Naive thymus-derived CD8-positive, alpha-beta T cell (primary cell): ENCODE data around the gene SLC29A4. TPM values are rescaled to one million over a fixed set of nuclear protein-coding genes. Genes with fewer than 3 reads are reported as not detected.
"Not testable (repeated sequence)": the region's sequence is repeated elsewhere in the genome, so short reads cannot be mapped to it uniquely, and the experiment has no call there.

ENCODE experiments used
- ATAC-seq, 2 donors: fragments of 150-1000 bp; cut with Tn5 transposase in 1 of 2; sonication (Bioruptor Pico), chemical (Tn5 transposase) in 1 of 2; 1 replicate in 1 of 2; 2 replicates in 1 of 2; pipeline ENCODE4 v1.10.0; 2021; ENCODE audit warnings: mild to moderate bottlenecking in 2 of 2, moderate library complexity in 2 of 2
- POLR2A ChIA-PET: fragments of 350-600 bp; sonication (Branson Sonifier 250); formaldehyde crosslinking; loops from one replicate; lab custom pipeline; 2021; ENCODE audit warnings: antibody characterized with exemption; lab: Charles Lee
- DNase-seq, 10 donors: peaks; one replicate each; pipeline versions ENCODE4 v3.0.0 to v3.0.0-alpha.2; 2020 to 2022
- H3K27ac Mint-ChIP-seq, 10 donors: one replicate each; pipeline ENCODE4 v1.8.0; 2020 to 2022; ENCODE audit warnings: mild to moderate bottlenecking in 10 of 10, mixed read lengths in 10 of 10, moderate library complexity in 4 of 10, inconsistent platforms in 1 of 10
- H3K27me3 Mint-ChIP-seq, 5 donors: one replicate each; pipeline ENCODE4 v1.8.0; 2021 to 2022; ENCODE audit warnings: mixed read lengths in 5 of 5
- H3K36me3 Mint-ChIP-seq, 3 donors: one replicate each; pipeline ENCODE4 v1.8.0; 2020 to 2022; ENCODE audit warnings: mixed read lengths in 3 of 3, mild to moderate bottlenecking in 2 of 3, inconsistent platforms in 1 of 3
- H3K4me1 Mint-ChIP-seq, 4 donors: one replicate each; pipeline ENCODE4 v1.8.0; 2021 to 2022; ENCODE audit warnings: mixed read lengths in 4 of 4
- H3K4me3 Mint-ChIP-seq, 10 donors: one replicate each; pipeline ENCODE4 v1.8.0; 2020 to 2022; ENCODE audit warnings: mild to moderate bottlenecking in 10 of 10, mixed read lengths in 10 of 10, moderate library complexity in 6 of 10, inconsistent platforms in 1 of 10
- H3K9me3 Mint-ChIP-seq, 9 donors: one replicate each; pipeline ENCODE4 v1.8.0; 2020 to 2022; ENCODE audit warnings: mixed read lengths in 9 of 9, mild to moderate bottlenecking in 3 of 9, inconsistent platforms in 1 of 9, moderate library complexity in 1 of 9
- polyA plus RNA-seq, 3 donors: library from polyadenylated mRNA; unstranded; fragments of 300-500 nt; fragmentation: Illumina TruSeq; gene quantifications; one replicate each; pipeline ENCODE4 v1.2.3, GENCODE V29; 2021
- total RNA-seq, 8 experiments: library from RNA in 2 of 8; stranded (reverse) in 2 of 8; gene quantifications; one replicate each; pipeline ENCODE4 v1.2.3 and lab custom pipeline; 2021 to 2026

SLC29A4 gene
- total and polyA plus RNA-seq, 5 experiments from 2014 or later: 0.05 to 0.39 (median 0.22) TPM; not detected in 1

DNA sequence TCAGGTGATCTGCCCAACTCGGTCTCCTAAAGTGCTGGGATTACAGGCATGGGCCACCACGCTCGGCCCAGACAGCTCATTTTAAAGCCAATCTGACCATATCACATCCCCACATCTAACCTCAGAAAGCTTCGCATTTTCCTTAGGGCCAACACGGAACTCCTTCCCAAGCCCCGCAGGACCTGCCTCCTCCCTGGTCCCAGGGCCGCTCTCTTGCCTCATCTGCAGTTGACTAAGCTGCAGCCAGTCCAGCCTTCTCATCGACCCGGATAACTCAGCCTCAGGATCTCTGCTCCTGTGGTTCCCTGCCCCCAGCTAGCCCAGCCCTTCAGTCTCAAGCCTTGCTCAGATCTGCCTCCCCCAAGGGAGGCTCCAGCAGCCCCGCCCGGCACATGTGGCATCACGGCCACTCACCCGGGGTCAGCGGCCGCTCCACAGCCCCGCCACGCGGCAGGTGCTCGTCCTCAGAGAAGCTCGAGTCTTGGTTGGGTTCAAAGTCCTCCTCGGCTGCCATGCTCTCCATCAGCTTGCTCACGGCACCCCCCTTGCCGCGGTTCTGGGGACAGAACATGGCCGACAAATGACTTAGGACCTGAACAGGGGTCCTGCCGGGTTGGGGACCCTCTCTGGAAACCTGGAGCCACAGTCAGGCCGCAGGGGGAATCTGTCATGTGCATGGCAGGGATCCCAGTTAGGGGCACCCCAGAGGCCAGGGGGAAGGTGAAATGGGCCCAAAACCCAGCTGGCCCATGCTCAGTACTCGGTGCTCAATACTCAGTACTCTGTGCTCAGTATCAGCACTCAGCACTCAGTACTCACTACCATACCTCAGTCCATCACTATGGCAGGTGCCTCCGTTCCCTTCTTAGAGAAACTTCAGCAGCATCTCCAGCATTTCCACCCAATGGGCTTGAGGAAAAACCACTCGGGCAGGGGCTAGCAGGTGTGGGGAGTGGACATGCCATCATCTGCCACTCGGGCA is 41.3 kb downstream of the SLC29A4 start:
- Mint-ChIP-seq H3K36me3 (peaks cover 6 to 63% (median 28%) of the 10 kb centered on the region in 3 donors), H3K9me3 (peaks cover 0 to 19% (median 0%) of the 10 kb centered on the region in 9 donors)
- ATAC-seq, H3K4me3 Mint-ChIP-seq, H3K27ac Mint-ChIP-seq, H3K27me3 Mint-ChIP-seq, DNase-seq, H3K4me1 Mint-ChIP-seq: not testable (repeated sequence)
- POLR2A ChIA-PET: interaction anchor here (1.1 kb wide), 1 partner anchor 16 kb away, joined by 3 read pairs; no protein-coding TSS in a partner anchor

DNA sequence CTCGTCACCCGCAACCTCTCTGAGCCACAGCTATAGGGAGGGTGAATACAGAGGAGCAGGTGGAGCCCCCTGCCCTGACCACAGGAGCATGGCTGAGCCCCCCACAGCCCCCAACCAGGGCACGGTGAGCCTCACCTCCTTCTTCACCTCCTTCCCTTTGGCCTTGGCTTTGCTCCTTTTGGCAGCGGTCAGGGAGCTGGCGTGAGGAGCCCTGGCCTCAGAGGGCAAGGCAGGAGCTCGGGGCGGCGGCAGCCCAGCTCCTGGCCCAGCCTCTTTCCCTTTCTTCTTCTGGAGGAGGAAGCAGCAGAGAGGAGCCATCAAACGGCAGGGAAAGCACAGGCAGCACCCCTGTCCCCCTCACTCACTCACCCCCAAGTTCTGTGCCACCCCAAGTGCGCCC is 42.2 kb downstream of the SLC29A4 start:
- Mint-ChIP-seq H3K36me3 (peaks cover 1 to 62% (median 19%) of the 10 kb centered on the region in 3 donors), H3K27ac (no peak overlapping the region), H3K4me1 (peaks cover 0 to 5% (median 3%) of the 10 kb centered on the region in 4 donors), H3K4me3 (no peak overlapping the region), H3K27me3 (no peaks in the 10 kb centered on the region), H3K9me3 (peaks cover 0 to 10% (median 0%) of the 10 kb centered on the region in 9 donors)
- DNase-seq (no peak), ATAC-seq (no peak)
- POLR2A ChIA-PET: interaction anchor here (0.6 to 1.1 kb wide), 3 partner anchors 10 to 132 kb away, joined by 3 to 7 read pairs (median 4); no protein-coding TSS in a partner anchor

DNA sequence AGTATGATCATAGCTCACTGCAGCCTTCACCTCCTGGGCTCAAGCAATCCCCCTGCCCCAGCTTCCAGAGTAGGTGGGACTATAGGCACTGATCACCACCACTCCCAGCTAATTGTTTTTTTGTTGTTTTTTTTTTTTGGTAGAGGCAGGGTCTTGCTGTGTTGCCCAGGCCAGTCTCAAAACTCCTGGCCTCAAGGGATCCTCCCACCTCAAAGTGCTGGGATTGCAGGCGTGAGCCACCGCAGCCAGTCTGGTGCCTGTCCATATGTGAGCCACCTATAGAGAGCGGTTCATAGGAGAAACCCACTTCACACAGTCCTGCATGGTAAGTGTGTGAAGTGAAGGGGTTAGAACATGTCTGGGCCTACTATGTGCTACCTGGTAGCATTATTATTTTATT is 47.5 kb downstream of the SLC29A4 start:
- Mint-ChIP-seq H3K9me3 (peaks cover 0 to 6% (median 0%) of the 10 kb centered on the region in 9 donors), H3K27ac (no peak overlapping the region), H3K36me3 (peaks cover 5 to 58% (median 12%) of the 10 kb centered on the region in 3 donors), H3K4me3 (no peak overlapping the region), H3K4me1 (peaks cover 17 to 30% (median 25%) of the 10 kb centered on the region in 4 donors), H3K27me3 (no peaks in the 10 kb centered on the region)
- no peak for ATAC-seq
- POLR2A ChIA-PET: interaction anchor here (0.5 to 0.6 kb wide), 2 partner anchors 25 to 115 kb away, joined by 4 to 5 read pairs; no protein-coding TSS in a partner anchor
- no peak for DNase-seq

DNA sequence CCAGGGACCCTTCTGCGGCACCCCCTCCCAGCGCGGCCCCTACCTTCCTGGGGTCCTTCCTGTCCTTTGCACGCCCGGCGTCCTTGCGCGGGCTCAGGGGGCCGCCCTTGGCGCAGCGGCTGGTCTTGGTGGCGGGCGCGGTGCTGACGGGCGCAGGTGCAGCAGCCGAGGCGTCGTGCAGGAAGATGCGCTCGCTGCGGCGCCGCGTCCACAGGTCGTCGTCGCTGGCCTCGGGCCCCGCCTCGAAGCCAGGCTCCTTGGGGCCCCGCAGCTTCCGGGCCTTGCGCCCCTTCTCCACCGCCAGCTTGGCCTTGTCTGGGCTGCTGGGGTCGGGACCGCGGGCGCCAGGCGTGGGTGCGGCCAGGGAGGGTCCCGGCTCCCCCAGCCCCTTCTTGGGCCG is 49.8 kb downstream of the SLC29A4 start:
- Mint-ChIP-seq H3K36me3 (peaks cover 22 to 63% (median 31%) of the 10 kb centered on the region in 3 donors), H3K4me3 (no peak overlapping the region), H3K4me1 (peaks cover 15 to 30% (median 24%) of the 10 kb centered on the region in 4 donors), H3K27ac (no peak overlapping the region), H3K9me3 (peaks cover 0 to 27% (median 10%) of the 10 kb centered on the region in 9 donors), H3K27me3 (no peaks in the 10 kb centered on the region)
- no peak for DNase-seq
- no peak for ATAC-seq
- POLR2A ChIA-PET: no interaction called here

DNA sequence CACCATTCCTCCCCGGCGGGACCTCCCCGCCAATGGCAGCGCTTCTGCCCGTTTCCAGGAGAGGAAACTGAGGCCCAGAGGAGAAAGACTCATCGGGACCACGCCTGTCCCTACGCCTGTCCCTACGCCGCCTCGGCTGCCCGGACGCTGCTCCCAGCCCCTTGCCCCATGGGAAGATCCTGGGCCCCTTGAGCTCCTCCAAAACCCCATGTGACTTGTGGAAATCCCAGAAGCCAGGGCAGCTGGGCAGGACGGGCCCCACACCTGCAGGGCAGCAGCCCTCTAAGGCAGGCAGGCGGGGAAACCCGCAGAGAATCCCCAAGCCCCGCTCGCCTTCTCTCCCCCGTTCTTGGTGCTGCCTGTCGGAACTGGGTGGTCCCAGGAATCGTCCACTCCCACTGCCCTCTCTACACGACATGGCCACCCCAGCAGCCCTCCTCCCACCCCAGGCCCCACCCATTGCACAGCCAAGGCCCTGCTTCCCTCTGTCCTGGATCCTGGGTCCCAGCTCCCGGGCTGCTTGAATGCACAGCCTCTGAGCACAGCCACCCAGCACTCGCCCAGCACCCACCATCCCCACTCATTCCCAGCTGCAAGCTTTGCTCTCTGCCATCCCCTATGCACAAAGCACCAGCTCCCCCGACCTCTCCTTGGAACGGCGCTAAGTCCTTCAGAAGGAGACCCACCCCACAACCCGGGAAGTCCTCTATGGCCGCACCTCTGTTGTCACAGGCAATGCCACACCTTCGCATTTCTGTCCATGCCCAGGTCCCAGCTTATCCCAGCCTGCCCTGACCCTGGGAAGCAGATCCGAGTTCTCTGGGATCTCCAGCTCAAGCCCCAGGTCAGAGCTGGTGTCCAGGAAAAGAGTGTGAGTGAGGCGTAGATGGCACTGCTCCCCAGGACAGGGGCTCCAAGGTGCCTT is 50.6 kb downstream of the SLC29A4 start:
- peaks cover 0 to 33% (median 10%) of the 10 kb centered on the region in 9 donors for H3K9me3 Mint-ChIP-seq
- peaks cover 28 to 69% (median 39%) of the 10 kb centered on the region in 3 donors for H3K36me3 Mint-ChIP-seq
- no peaks in the 10 kb centered on the region for H3K27me3 Mint-ChIP-seq
- H3K4me1 Mint-ChIP-seq: peaks cover 15 to 30% (median 23%) of the 10 kb centered on the region in 4 donors
- ATAC-seq: no peak
- H3K27ac Mint-ChIP-seq: peak overlapping the region in 1 of 10 donors; percentile 24
- peak overlapping the region in 1 of 10 donors; percentile 47 for H3K4me3 Mint-ChIP-seq
- DNase-seq: peak in 1 of 10 donors; percentile 27
- POLR2A ChIA-PET: no interaction called here

DNA sequence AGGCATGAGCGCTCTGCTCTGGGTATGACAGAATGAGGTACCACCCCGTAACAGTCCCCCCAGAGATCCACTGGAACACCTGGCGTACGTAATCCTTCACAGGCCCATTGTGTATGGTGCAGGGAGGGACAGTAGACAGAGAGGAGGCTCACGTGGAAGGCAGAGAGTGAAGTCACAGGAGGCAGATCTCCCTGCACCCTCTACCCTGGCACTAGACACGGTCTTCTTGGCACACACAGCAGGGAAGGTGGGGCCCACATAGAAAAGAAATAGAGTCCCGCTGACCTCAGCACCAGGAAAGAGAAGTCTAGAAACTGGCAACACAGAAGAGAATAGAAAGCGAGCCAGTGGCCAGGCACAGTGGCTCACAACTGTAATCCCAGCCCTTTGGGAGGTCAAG is 51.9 kb downstream of the SLC29A4 start:
- peak overlapping the region in 1 of 10 donors; percentile 46 for H3K27ac Mint-ChIP-seq
- peak overlapping the region in 1 of 10 donors; percentile 62 for H3K4me3 Mint-ChIP-seq
- peaks cover 0 to 35% (median 10%) of the 10 kb centered on the region in 9 donors for H3K9me3 Mint-ChIP-seq
- H3K4me1 Mint-ChIP-seq: peaks cover 15 to 29% (median 23%) of the 10 kb centered on the region in 4 donors
- ATAC-seq (no peak), DNase-seq (peak in 1 of 10 donors; percentile 38)
- POLR2A ChIA-PET: no interaction called here
- H3K36me3 Mint-ChIP-seq: peaks cover 29 to 77% (median 45%) of the 10 kb centered on the region in 3 donors
- H3K27me3 Mint-ChIP-seq: no peaks in the 10 kb centered on the region

DNA sequence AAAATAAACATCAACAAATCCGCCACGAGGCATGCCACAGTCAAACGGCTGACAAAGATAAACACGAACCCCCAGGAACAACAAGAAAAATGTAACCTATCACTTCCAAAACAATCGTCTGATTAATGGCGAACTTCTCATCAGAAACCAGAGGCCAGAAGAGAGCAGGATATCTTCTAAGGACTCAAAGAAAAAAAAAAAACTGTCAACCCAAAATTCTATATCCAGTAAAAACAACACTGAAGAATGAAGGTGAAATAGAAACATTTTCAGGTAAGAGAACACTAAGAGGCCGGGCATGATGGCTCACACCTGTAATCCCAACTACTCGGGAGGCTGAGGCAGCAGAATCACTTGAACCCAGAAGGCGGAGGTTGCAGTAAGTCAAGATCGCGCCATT is 54.3 kb downstream of the SLC29A4 start:
- Mint-ChIP-seq H3K27me3 (no peaks in the 10 kb centered on the region), H3K4me3 (no peak overlapping the region), H3K9me3 (peaks cover 0 to 44% (median 12%) of the 10 kb centered on the region in 9 donors), H3K36me3 (peaks cover 39 to 82% (median 60%) of the 10 kb centered on the region in 3 donors), H3K4me1 (peaks cover 2 to 14% (median 10%) of the 10 kb centered on the region in 4 donors), H3K27ac (no peak overlapping the region)
- ATAC-seq (no peak), DNase-seq (no peak)
- POLR2A ChIA-PET: no interaction called here

DNA sequence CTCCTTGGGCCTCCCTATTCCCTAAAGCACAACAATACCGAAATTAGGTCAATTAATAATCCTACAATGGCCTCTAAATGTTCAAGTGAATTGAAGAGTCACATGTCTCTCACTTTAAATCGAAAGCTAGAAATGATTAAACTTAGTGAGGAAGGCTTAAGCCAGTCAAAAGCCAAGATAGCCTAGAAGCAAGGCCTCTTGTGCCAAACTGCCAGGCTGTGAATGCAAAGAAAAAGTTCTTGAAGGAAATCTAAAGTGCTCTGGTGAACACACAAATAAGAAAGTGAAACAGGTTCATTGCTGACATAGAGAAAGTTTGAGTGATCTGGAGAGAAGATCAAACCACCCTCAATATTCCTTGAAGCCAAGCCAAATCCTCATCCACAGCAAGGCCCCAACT is 57.2 kb downstream of the SLC29A4 start:
- POLR2A ChIA-PET: interaction anchor here (0.7 to 1.2 kb wide), 2 partner anchors 15 to 148 kb away, joined by 3 read pairs; no protein-coding TSS in a partner anchor
- Mint-ChIP-seq H3K36me3 (peaks cover 51 to 95% (median 83%) of the 10 kb centered on the region in 3 donors), H3K4me1 (peaks cover 0 to 3% (median under 1%) of the 10 kb centered on the region in 4 donors), H3K9me3 (peaks cover 0 to 58% (median 25%) of the 10 kb centered on the region in 9 donors), H3K27me3 (no peaks in the 10 kb centered on the region), H3K27ac (no peak overlapping the region), H3K4me3 (no peak overlapping the region)
- no peak for ATAC-seq
- no peak for DNase-seq

DNA sequence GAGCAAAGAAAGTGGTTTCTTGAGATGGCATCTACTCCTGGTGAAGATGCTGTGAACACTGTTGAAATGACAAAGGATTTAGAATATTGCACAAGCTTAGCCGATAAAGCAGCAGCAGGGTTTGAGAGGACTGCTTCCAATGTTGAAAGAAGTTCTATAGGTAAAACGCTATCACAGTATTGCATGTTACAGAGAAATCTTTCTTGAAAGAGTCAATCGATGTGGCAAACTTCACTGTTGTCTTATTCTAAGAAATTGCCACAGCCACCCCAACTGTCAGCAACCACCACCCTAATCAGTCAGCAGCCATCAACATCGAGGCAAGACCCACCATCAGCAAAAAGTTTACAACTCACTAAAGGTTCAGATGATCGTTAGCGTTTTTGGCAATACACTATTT is 59.9 kb downstream of the SLC29A4 start:
- ATAC-seq (no peak), DNase-seq (no peak)
- Mint-ChIP-seq H3K36me3 (peaks cover 33 to 83% (median 66%) of the 10 kb centered on the region in 3 donors), H3K9me3 (peaks cover 0 to 42% (median 17%) of the 10 kb centered on the region in 9 donors), H3K4me3 (no peak overlapping the region), H3K4me1 (peaks cover 0 to 4% (median 1%) of the 10 kb centered on the region in 4 donors), H3K27ac (peak overlapping the region in 1 of 10 donors; percentile 12), H3K27me3 (no peaks in the 10 kb centered on the region)
- POLR2A ChIA-PET: no interaction called here

DNA sequence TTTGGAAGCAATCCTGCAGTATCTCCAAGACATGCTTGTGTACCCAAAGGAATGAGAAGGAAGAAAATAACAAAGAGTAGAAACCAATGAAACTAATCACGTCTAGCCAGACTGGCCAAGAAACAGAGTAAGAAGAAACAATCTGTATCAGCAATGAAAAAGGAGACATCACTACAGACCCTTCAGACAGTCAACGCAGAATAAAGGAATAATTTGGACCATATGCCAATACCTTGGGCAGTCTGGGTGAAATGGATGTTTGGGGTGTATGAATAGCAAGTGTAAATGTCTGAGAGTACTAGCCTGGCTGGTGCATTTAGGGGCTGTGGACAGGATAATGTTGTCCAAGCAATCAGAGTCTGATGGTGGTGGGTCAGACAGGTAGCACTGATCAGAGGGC is 61.1 kb downstream of the SLC29A4 start:
- peaks cover 27 to 80% (median 56%) of the 10 kb centered on the region in 3 donors for H3K36me3 Mint-ChIP-seq
- ATAC-seq (no peak), DNase-seq (no peak)
- no peaks in the 10 kb centered on the region for H3K27me3 Mint-ChIP-seq
- H3K4me3 Mint-ChIP-seq: no peak overlapping the region
- H3K9me3 Mint-ChIP-seq: peaks cover 0 to 42% (median 17%) of the 10 kb centered on the region in 9 donors
- peaks cover 0 to 7% (median 1%) of the 10 kb centered on the region in 4 donors for H3K4me1 Mint-ChIP-seq
- POLR2A ChIA-PET: no interaction called here
- peak overlapping the region in 1 of 10 donors; percentile 13 for H3K27ac Mint-ChIP-seq

DNA sequence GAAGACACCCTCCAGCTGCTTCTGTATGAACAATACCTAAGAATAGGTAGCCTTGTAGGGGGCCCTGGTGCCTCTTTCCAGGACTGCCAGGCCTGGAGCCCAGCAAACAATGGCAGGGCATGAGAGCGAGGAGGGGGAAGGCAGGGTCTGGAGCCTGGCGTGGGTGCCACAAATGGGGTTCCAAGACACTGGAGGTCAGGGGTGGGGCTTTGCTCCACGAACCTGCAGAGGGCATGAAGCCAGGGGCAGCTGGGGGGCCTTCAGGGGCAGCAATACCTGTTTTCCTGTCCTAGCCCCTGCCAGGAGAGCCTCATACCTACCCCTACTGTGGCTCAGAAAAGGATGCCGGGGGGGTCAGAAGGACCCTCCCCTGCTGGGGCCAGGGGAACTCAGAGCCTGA is 61.6 kb downstream of the SLC29A4 start:
- no peak overlapping the region for H3K4me3 Mint-ChIP-seq
- ATAC-seq (no peak), DNase-seq (no peak)
- H3K4me1 Mint-ChIP-seq: peaks cover 0 to 7% (median 1%) of the 10 kb centered on the region in 4 donors
- H3K9me3 Mint-ChIP-seq: peaks cover 0 to 41% (median 17%) of the 10 kb centered on the region in 9 donors
- peaks cover 27 to 77% (median 54%) of the 10 kb centered on the region in 3 donors for H3K36me3 Mint-ChIP-seq
- H3K27ac Mint-ChIP-seq: peak overlapping the region in 1 of 10 donors; percentile 49
- POLR2A ChIA-PET: interaction anchor here (0.5 kb wide), 1 partner anchor 16 kb away, joined by 4 read pairs; no protein-coding TSS in a partner anchor
- no peaks in the 10 kb centered on the region for H3K27me3 Mint-ChIP-seq
